GM18508 (cell line): ENCODE data around the gene EXOC2.

Experiments
- ATAC-seq: cut with Tn5 transposase; IDR thresholded peaks from one replicate; pipeline ENCODE4 v1.9.1; 2021; ENCODE audit warnings: moderate number of reproducible peaks; ENCODE audit not compliant: insufficient read depth, unreplicated experiment

EXOC2 gene

DNA sequence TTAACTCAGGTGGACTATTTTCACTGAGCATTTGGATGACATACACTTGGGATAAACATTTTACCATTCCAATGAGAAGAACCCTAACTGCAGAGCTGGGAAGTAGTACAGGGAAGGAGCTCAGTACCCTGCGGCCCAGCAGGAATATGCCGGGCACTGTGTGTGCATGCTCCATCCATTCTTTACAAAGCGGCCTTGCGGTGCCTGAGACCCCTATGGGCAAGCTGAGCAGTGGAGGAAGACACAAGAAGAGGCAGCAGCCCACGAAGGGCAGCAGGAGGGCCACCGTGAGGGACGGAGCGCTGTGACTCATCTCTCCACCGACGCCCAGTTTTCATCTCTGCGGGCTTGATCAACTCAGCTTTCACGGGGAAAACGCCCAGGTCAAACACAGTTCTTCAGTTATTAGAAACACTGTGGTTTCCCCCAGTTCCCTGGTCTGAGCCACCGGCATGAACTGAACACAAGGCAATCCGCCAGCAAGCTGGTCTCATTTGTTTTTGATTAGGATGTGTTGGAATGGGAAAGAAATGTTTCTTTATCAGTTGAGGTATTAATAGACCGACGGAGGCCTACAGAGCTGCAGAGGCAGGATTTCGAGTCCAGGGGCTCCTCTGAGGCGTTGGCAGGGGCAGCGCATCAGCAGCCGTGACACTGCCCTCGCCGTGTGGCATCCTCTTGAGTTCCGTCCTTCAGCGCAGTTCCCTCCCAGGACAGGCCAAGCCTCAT, 256.5 kb downstream of the EXOC2 start:
- no peak for ATAC-seq

DNA sequence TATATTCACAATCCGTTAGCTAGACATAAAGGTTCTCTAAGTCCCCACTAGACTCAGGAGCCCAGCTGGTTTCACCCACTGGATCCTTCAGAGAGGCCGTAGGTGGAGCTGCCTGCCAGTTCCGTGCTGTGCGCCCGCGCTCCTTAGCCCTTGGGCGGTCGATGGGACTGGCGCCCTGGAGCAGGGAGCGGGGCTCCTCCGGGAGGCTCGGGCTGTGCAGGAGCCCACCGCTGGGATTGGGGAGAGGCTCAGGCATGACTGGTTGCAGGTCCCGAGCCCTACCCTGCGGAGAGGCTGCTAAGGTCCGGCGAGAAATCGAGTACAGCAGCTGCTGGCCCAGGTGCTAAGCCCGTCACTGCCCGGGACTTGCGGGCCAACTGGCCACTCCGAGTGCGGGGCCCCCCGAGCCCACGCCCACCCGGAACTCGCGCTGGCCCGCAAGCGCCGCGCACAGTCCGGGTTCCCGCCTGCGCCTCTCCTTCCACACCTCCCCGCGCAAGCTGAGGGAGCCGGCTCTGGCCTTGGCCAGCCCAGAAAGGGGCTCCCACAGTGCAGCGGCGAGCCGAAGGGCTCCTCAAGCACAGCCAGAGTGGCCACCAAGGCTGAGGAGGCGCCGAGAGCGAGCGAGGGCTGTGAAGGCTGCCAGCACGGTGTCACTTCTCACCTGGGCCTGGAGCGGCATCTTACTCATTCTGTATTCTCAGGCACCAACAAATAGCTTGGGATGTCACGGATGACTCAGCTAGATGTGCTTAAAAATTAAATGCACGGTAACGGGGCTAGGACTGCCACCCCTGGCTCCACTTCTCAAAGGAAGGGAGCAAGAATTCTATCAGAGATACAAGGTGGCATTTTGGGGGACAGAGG, 257.3 kb downstream of the EXOC2 start:
- ATAC-seq, result no peak
